Middle frontal gyrus (tissue), 1 donor: Measurements from ENCODE around the gene PKHD1.

ENCODE experiments used
- DNase-seq: peaks from one replicate; pipeline ENCODE4 v3.0.0-alpha.2; 2015; ENCODE audit warnings: low spot score; ENCODE audit errors: extremely low spot score

PKHD1 gene

DNA sequence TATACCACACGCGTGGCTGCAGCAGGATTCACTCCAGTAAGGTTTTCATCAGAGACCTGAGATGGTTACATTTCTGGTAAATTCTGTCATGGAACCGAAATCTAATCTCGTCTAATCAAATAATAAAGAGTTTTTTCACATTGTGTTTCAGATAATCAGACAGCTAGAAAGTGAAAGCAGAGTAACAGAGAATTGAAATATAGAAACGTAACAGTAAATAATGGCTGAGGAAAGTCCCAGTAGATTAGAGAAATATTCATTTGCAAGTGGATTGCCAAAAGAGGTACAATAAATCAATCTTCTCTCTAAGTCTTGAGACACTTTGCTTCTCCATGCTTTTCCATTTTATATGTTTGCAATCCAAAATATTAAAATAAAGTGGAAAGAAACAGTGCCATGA lies 42.4 kb downstream of the PKHD1 start:
- no peak for DNase-seq

DNA sequence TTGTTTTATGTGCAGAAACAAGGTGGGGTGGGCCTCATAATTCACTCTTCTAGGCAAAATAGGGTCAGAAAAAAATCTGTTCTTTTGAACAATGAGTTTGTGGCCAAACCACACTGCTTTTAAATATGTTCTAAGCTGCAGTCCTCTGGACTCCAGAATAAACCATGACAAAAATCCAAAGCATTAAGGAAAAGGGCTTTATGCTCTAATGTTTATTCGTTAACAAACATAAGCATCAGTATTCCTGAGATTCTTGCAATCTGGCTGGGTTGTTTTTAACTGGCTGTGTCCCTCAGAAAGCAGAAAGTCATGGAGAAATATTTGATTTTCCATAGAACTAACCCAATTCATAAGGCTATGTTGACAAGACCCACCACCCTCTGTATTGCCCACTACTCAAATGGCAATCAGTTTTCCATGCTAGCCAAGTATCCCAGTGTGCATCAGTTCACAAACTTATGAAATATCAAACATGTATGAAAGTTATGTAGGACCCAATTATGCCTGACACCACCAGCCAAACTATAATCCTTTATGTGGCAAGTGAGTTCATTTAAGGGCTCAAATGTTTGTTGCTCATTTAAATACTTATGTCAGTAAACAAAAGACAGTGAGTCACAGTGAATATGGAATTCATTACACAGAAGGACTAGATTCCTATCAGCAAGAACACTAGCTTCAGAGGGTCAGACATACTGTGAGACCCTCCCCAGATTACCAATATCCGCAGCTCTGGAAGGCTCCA lies 45.1 kb downstream of the PKHD1 start:
- DNase-seq, result no peak

DNA sequence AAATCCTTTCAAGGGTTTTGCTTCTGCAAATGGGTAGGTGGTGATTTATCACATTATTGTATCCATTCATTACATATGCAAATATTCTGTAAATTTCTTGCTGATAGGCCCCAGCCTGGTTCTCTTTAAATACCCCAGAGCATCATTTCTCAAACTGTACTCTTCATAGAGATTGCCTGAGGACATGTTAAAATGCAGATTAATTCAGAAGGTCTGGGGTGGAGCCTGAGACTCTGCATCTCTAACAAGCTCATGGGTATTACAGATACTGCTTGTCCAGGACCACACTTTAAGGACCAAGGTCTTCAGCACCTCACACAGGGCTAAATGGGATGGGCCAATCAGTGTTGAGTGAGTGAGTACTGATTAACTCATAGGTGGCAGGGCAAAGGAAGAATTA lies 46.3 kb downstream of the PKHD1 start:
- no peak for DNase-seq

DNA sequence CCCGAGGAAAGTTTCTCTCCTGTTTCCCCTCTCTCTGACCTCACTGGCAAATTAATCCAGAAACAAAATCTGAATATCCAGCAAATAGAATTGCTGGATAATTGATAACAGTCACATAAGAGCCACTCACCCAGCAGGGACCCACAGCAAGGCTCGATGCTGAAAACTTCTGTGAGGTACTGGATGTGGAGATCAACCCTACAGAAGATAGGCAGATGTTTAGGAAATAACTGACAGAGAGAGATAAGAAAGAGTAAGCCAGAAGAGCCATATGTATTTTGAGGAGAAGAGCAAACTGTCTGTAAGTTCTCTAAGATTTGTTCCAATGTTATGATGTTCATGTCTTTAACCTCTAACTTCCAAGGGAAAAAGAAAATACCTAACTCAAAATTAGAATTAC lies 59.7 kb downstream of the PKHD1 start:
- no peak for DNase-seq

DNA sequence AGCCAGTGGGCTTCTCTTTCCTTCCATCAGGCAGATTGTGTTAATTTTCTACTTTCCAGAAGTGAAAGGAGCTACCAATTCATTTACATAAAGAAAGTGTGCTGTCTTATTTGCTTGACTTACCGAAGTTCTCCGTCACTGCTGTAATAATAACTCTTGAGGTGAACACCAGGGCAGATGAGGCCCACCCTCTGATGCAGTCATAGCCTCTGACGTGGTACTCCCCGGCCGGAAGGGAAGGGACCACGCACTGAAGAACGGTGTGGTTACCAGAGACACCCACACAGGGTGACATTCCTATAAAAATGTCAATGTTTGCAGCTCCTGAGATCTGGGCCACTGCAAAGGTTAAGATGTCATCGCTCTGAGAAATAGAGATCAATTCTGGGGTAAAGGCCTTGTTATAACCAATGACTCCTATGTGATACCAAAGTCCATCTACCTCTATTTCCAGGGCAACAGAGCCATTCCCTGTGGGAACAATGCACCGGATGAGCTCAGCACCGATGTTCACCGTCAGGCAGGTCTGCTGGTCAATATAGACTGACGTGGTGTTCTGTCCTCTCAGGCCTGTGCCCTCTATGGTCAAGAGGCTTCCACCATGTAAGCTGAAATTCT lies 62.9 kb downstream of the PKHD1 start:
- no peak for DNase-seq

DNA sequence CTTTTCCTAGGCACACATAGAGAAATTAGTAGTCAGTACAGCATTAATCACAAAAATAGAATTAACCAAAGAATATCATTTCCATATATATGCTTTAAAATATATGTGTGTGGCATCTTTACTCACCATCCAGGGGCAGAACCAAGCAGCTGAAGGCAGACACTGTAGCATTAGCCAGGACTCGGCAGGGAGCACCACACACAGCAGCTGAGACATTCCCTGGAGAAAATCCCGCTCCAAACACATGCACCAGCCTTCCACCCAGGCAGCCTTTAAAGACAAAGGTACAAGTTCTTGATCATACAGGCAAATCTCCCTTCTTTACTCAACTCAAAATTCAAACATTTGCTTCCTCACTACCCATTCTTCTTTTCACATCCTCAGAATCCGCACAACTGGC lies 64.7 kb downstream of the PKHD1 start:
- DNase-seq, result no peak

DNA sequence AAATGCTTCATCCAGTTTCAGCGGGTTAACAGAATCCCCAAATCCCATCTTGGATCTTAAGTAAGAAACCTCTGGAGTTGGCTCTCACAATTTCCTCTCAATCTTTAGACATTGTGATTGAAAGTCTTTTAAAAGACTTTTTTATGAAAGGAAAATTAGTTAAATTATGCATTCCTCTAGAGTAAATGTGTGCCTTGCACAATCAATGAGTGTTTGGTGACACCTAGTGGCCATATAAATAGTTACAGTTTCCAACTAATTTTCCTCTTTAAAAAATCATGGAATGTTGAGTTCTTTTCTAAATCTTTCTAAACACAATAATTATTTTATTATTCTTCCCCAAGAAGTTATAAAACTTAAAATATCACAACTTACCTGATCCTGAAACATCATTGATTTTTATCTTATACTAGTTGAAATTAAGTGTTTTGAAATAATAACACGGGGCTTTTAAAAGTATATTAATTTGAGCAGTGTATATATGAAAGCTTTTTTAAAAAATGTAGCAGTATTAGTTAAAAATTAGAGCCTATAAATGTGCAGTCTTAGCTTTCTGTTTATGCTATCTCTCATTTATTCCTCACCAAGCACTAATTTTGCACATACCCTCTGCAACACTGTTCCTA lies 66.4 kb downstream of the PKHD1 start:
- no peak for DNase-seq

DNA sequence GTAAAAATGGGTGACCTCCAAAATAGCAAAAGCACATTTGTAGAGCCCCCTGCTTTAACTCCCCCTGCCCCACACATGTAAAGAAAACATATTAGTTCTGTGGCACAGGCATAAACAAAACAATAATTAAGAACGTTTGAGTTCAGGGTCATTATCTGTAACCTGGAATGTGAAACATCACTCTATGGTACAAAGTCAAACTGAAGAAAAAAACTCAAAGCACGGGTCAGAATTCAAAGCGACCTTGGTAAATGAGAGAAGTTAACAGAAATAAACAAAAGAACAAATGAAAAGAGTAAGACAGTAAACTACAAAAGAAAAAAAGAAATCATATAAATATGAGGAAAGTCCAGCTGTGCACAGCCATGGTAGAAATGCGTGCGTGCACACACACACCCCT lies 67.5 kb downstream of the PKHD1 start:
- no peak for DNase-seq

DNA sequence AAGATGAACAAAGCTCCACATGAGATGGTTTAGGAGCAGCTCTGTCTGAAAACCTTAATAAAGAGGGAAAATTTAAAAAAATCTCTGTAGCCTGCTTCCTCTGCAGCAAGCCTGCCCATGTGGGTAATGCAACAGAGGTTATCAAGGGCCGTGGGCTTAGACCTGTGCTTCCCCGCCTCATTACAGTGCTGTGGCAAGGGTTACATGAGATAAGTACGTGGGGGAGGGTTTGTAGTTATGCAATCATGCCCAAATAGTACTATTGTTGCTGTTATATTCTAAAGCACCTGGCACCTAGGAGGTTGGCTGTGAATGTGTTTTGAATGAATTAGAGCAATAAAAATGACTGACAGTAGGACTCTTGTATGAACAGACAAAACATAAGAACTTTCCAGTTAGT lies 68.3 kb downstream of the PKHD1 start:
- DNase-seq, result no peak

DNA sequence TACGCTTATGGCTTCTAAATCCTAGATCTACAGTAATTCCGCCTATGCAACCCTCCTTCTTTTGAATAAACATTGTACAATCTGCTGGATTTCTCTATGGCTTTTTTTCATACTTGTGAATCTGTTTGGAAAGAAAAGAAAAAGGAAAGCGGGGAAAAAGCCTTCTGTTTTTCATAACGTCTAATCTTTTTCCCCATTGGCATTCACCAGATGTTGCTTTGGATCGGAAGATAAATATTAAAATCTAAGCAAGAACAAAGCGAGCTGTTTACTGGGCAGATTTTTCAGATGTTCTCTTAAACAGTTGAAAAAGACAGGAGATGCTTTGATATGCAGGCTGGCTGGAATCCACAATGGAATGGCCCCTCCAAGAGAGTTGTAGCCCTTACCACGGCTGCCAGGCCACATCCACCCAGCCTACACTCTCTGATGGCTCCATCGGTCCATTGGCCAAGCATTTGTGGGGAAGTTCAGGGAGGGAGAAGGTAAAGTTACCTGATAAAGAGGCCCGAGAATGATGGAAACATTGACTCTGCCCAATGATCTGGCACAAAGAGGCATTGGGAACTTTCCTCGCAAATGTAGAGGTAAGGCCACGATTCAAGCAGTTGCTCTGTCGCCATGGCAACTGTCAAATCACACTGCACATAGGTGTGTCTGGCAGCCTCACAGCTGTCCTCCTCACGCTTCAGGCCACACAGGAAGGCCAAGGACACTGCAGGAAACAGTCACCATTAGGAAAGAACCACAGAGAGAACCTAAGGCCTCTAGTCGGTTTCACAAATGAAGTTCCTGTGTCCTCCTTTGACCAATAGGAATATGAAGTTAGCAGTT lies 70.3 kb downstream of the PKHD1 start:
- no peak for DNase-seq

DNA sequence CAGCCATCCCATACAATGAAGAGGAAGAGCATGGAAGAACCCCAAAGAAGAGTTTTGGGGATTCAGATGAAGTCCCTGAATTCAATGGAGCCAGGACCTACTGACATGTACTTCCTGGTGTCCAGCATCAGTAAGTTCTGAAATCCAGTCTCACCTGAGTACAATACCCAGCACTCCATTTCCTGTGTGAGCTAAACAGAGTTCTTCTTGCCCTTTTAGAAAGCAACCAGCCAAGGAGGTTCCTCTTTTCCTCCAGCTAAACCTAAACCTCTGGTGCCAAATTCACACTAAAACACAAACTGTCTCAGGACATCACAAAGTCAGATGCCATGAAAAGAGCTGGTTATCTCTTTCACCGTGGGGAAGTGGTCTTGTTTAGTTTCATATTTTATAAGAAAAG lies 71.5 kb downstream of the PKHD1 start:
- no peak for DNase-seq

DNA sequence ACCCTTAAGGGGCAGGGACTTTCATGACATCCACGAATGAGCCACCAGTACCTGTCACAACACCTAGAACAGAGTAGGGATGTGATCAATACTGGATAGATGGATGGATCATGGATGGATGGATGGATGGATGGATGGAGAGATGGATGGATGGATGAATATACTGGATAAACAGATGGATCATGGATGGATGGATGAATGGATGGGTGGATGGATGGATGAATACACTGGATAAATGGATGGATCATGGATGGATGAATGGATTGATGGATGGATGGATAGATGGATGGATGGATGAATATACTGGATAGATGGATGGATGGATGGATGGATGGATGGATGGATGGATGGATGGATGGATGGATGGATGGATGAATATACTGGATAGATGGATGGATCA lies 73.0 kb downstream of the PKHD1 start:
- DNase-seq, result no peak

DNA sequence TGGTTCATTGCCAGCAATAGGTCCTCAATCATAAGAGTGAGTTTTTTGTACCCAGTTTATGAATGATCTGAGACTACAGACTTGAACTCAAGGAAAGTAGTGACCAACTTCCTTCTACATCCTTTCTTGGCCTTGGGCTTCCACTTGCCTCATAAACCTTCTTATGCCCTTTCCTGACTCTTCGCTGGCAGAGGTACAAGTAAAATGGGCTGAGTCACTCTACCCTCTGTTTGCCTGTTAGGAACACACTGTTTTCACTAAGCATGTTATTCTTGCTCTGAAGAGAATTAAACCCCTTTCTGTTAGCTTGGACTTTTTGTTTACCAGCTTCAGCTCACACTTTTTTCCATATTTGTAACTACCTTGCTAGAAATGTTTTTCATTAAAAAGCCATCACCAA lies 74.4 kb downstream of the PKHD1 start:
- no peak for DNase-seq

DNA sequence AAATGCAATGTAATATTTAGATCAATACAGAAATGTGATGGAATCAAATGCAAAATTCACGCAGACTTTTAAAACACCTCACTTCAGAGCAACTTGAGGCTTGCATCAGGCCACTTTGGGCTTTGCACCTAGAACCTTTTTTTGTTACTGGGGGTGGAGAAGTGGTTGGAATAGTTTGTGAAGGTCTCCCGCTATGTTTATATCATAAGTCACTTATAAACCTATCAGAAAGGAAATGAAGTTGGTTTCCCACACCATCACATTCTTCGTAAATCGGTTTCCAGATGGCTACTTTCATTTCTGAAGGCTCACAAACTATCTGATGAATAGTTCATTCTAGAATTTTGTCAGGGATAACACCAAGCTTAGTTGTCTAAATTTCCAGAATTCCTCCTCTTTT lies 74.8 kb downstream of the PKHD1 start:
- DNase-seq, result no peak

DNA sequence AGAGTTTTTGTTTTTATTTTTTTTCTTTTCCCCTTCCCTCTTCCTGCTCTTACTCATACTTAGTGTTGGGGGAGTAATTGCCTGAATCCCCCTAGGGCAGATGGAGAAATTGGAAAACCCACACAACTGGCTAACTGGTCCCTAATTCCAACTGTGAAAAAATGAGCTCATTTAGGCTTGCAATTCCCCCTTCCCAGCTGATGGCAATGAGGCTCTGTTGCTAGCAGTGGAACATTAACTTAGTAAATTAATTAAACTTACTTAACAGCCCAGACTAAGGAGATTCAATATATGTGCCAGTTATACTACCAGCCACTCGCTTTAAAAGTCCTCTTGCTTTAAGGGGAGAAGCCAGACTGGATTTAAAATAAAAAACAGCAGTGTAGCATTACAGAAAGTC lies 76.6 kb downstream of the PKHD1 start:
- DNase-seq, result no peak

DNA sequence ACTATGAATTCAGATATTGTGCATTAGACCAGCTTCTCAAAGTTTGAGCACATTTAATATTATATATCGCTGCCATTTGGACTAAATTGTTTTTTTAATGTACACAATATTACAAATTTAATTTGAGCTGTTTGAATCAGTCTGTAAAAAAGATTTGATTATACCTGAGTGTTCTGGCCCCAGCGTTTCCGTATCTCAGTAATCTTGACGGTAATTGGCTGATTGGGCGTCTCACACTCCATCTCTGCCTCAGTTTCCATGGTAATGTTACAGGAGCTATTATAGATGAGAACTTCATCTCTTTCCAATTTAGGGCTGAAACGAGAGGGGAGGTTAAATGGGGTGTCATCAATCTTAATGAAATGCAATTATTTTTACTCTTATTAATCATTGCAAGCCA lies 77.3 kb downstream of the PKHD1 start:
- no peak for DNase-seq

DNA sequence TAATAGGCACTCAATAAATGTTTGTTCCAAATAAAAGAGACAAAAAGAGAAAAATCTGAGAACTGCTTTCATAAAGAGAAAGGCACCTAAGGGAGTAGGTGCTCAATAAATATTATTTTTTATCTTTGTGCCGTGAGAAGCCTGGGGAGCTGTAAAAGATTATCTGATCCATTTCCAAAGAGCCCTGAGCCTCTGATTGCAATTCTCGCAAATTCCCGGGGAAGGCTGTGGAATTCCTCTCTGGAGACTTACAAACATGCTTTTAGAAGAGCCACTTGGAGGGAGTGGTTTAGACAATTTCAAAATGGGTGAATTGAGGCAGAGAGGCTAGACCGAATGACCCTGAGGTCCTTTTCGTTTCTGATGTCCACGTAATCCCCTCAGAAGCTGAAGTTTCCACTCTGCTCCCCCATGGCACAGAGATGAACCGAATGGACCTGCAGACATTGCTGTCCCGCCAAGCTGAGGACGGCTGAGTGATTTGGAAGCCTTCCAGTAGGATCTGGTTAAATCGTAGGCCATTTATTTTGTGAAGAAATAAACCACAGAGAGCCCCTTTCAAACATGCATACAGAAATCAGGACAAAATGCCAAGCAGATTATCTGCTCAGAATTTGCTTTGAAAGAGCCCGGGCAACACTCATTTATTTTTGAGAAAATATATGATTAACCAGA lies 77.8 kb downstream of the PKHD1 start:
- DNase-seq, result no peak

DNA sequence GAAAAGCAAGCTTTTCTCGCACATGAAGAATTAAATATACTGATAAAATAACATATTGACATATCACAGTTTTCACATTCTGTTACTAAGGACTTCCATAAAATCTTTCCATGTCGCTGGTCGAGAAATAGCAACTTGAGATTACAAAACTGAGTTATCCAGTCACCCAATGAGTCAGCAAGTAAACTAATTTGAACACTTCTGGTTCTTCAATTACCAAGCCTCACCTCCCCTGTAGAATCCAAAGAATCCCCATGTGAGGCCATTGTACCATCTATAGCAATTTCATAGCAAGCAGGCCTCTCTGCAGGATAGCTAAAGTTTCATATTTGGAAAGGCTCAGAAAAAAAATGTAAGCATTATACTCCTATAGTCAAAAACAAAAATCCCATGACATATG lies 87.3 kb downstream of the PKHD1 start:
- no peak for DNase-seq

DNA sequence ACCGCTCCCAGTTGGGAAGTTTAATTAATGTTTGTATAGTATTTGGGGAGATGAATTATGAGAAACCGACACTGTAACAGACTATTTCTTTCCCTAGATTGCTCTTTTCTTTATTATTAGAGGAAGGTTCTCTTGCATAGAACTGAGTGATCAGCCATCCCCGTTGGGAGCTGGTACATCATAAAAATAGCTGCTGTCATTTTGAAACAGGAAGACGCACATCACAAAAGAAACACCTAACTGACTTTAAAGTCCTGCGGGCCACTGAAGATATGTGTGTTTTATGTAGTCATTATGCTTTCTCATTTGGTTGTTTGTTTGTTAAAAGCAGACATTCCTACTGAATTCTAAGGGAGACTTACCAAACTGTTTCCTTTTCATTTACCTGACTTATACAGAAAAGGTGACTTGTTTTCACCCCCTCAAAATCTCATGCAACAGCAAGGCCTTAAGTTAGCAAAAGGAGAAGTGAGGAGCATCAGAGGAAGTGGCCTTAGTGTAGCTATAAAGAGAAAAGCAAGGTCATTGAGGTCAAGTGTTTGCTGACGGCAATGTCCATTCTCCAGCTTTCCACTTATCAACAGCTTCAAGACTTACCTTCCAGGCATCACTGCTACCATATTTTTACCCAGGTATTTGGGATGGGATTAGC lies 91.0 kb downstream of the PKHD1 start:
- no peak for DNase-seq

DNA sequence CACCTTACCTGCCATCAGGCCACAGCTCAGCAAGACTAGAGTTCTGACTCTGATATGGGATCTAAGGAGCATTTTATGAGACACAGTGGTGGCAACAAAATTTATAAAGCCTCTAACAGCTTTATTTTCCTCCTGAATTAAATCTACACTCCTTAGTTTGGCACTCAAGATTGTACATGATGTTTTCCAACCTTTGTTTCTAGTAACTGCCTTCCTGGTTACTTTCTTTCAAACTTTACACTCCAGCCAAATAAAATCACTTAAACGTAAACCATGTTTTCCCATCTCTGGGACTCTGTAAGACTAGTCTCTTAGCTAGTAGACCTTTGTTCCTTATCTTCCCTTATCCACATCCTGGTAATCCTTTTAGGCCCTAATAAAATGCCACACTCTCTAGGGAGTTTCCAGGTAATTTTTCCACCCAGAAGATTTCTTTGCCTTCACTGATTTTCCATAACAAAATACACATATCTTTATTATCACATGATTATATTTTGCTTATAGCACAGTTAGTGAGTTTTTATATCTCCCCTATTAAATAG lies 92.1 kb downstream of the PKHD1 start:
- DNase-seq, result no peak

DNA sequence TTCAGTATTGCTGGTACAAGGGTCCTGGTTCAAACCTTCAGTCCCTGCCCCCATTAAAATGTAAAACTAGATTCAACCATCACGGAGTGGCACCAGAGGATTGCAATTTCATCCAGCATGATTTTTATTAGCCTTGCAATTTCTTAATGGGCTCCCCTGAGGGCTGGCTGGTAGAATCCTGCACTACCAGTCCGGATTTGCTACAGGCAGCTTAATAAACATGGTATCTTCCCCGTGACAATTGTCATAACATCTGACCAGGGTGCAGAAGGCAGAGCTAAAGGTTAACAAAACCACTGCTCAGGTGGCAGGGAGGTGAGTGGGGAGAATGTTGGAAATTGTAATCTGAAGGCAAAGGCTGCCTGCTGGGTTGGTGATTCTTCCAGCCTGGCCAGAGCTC lies 94.5 kb downstream of the PKHD1 start:
- no peak for DNase-seq
